ENCODE measurements around the gene C22orf39.
"Not testable (repeated sequence)": the region's sequence is repeated elsewhere in the genome, so short reads cannot be mapped to it uniquely, and the experiment has no call there.

The C22orf39 gene

DNA sequence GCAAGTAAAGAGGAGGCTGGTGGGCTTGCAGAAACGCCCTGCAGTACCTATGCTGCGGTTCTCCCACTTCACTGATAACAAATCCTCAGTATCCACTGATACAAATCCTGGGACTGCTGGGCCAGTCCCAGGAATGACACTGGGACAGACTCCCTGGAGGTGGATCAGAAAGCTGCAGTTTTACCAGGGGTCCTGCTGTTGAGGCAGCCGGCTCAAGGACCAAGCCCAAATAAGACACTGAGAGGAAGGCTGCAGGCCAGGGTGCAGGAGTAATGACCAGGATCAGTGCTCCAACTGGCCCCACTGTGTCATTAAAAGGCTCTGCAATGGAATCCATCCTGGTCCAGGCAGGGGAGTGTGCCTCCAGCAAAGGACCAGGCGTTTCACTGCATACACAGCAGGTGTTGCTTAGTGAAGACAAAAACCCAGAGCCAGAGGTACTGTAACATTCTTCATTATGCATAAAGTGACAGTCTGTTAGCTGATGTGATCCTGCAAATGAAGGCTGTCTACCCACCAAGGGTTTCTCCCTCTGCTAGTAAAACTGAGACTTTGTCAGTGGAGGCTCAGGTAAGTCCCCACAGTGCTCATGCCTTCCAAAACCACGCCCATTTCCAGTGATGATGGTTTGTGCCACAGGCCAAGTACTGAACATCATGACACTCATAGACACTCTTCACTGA, 1.4 kb upstream of the C22orf39 start:
- peaks cover 2% of the 10 kb centered on the region; the same call in 1 of the 2 replicates for H3K4me1 ChIP-seq (ENCODE audit: insufficient read depth, low read length)
- no peaks in the 10 kb centered on the region for H3K9me3 ChIP-seq (ENCODE audit: insufficient read depth, low read depth, low read length)
- H3K27me3 ChIP-seq (ENCODE audit: insufficient read depth, low read length): peaks cover 10% of the 10 kb centered on the region
- H3K36me3 ChIP-seq (ENCODE audit: insufficient read depth, low read depth, low read length): peaks cover 62% of the 10 kb centered on the region
- no peak overlapping the region for H3K9ac ChIP-seq (ENCODE audit: low read depth, low read length)
- peak overlapping the region; percentile 87 for H3K4me3 ChIP-seq (ENCODE audit: low read length)
- no peak overlapping the region for H3K27ac ChIP-seq (ENCODE audit: low read length)

DNA sequence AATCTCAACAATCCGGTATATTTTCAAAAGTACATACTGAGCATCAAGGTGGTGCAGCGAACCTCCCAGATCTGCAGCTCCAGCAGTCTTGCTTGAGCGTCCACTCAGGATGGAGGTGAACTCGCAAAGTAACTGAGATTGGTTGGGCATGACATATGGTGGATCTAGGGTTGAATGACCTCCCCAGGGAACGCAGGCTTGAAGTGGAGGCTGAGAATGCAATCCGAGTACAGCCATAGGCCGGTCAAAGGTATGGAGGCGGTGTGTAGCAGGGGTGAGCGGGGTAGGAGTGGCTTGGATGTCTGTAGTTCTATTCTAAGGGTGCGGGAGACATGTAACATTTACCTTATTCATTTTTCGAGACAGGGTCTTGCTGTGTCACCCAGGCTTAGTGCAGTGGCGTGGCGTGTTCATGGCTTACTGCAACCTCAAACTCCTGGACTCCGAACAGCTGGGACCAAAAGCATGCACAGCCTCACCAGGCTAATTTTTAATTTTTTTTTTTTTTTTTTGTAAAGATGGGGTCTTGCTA, 631 bp upstream of the C22orf39 start:
- Histone ChIP-seq H3K4me1 (ENCODE audit: insufficient read depth, low read length) (peaks cover 2% of the 10 kb centered on the region; the same call in 1 of the 2 replicates), H3K9me3 (ENCODE audit: insufficient read depth, low read depth, low read length) (no peaks in the 10 kb centered on the region), H3K27me3 (ENCODE audit: insufficient read depth, low read length) (peaks cover 10% of the 10 kb centered on the region), H3K27ac (ENCODE audit: low read length) (peak overlapping the region; percentile 24), H3K4me3 (ENCODE audit: low read length) (peak overlapping the region; percentile 87), H3K9ac (ENCODE audit: low read depth, low read length) (peak overlapping the region; percentile 88), H3K36me3 (ENCODE audit: insufficient read depth, low read depth, low read length) (peaks cover 62% of the 10 kb centered on the region)

DNA sequence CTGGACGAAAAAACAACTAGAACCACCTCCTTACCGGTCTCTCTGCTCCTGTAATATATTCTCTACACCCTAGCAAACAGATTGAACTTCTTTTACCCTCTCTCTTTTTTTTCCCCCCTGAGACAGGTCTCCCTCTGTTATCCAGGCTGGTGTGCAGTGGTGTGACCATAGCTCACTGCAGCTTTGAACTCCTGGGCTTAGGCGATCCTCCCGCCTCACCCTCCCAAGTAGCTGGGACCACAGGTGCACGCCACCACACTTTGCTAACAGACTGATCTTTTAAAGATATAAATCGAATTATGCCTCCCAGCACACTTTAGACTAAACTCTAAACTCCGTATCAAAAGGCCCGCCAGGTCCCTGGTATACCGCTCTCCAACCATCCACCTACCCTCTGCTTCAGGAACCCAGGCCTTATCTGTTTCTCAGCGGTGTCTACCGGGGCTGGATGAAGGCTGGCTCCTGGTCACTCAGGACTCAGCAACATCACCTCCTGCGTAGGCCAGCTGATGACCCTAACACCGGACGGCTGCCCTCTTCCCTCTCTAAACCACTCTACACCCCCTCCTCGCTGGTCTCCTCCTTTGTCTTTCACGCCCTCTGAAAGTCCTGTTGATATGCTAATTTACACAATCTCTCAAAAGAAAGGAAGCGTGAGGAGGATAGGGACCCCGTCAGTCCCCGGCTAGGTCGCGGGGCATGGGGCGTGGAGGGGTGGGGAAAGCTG, 745 bp downstream of the C22orf39 start:
- H3K4me3 ChIP-seq (ENCODE audit: low read length): peak overlapping the region; percentile 87
- H3K9me3 ChIP-seq (ENCODE audit: insufficient read depth, low read depth, low read length): no peaks in the 10 kb centered on the region
- H3K36me3 ChIP-seq (ENCODE audit: insufficient read depth, low read depth, low read length): peaks cover 50% of the 10 kb centered on the region
- peak overlapping the region; percentile 88 for H3K9ac ChIP-seq (ENCODE audit: low read depth, low read length)
- H3K4me1 ChIP-seq (ENCODE audit: insufficient read depth, low read length): peaks cover 2% of the 10 kb centered on the region; the same call in 1 of the 2 replicates
- peaks cover 10% of the 10 kb centered on the region for H3K27me3 ChIP-seq (ENCODE audit: insufficient read depth, low read length)
- no peak overlapping the region for H3K27ac ChIP-seq (ENCODE audit: low read length)

DNA sequence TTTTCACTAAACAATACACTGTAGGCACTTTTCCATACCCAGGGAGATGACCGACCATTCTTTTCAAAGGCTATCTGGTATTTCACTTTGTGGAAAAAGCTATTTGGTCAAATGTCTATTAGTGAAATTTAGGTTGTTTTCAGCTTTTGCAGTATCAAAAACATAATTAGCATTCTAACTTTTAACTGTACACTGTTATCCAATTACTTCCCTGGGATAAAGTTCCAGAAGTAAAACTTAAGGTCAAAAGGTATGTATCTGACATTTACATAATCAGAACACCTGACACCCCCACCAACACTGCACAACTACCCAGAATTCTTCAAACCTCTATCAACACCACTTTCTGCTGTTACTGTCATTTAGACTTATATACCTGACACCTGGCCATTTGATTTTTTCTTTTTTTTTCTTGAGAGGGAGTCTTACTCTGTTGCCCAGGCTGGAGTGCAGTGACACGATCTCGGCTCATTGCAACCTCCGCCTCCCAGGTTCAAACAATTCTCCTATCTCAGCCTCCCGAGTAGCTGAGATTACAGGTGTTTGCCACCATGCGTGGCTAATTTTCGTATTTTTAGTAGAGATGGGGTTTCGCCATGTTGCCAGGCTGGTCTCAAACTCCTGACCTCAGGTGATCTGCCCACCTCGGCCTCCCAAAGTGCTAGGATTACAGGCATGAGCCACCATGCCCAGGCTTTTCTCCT, 2.1 kb downstream of the C22orf39 start:
- not testable (repeated sequence) for H3K9ac ChIP-seq (ENCODE audit: low read depth, low read length); H3K27ac ChIP-seq (ENCODE audit: low read length); H3K9me3 ChIP-seq (ENCODE audit: insufficient read depth, low read depth, low read length); H3K4me1 ChIP-seq (ENCODE audit: insufficient read depth, low read length); H3K4me3 ChIP-seq (ENCODE audit: low read length)
- H3K36me3 ChIP-seq (ENCODE audit: insufficient read depth, low read depth, low read length): peaks cover 37% of the 10 kb centered on the region
- H3K27me3 ChIP-seq (ENCODE audit: insufficient read depth, low read length): peaks cover 10% of the 10 kb centered on the region

DNA sequence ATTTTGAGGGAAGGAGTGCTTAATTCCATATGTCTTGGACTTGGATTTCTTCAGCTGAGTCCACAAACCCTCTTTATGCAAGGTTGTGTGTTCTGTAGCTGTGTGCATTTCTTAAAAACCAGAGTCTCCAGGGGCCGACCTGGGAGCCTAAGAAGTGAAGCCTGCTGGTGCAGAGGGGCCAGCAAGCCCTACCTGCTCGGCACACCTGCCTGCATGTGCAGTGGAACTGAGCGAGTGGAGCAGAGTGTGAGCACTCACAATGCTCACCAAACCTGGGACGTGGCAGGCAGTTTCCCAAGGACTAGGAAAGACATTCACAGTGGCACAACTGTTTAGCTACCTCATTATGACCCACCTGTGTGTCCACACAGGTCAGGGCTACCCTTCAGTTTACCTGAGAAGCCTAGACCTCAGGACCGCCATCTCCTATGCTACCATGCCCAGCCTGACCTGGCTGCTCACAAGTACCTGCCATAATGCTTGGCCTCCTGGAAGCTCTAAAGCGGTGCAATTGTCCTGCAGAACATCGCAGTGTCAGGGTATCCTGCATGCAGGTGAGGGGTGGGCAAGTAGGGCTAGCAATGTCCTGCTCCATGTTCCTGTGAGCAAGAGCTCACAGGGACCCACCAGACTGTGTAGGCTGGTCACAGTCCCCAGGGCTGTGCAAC, 3.8 kb downstream of the C22orf39 start:
- Histone ChIP-seq H3K27me3 (ENCODE audit: insufficient read depth, low read length) (peaks cover 10% of the 10 kb centered on the region), H3K4me3 (ENCODE audit: low read length) (no peak overlapping the region), H3K4me1 (ENCODE audit: insufficient read depth, low read length) (peaks cover 2% of the 10 kb centered on the region; the same call in 1 of the 2 replicates), H3K36me3 (ENCODE audit: insufficient read depth, low read depth, low read length) (peaks cover 25% of the 10 kb centered on the region), H3K9ac (ENCODE audit: low read depth, low read length) (no peak overlapping the region), H3K27ac (ENCODE audit: low read length) (no peak overlapping the region), H3K9me3 (ENCODE audit: insufficient read depth, low read depth, low read length) (no peaks in the 10 kb centered on the region)

DNA sequence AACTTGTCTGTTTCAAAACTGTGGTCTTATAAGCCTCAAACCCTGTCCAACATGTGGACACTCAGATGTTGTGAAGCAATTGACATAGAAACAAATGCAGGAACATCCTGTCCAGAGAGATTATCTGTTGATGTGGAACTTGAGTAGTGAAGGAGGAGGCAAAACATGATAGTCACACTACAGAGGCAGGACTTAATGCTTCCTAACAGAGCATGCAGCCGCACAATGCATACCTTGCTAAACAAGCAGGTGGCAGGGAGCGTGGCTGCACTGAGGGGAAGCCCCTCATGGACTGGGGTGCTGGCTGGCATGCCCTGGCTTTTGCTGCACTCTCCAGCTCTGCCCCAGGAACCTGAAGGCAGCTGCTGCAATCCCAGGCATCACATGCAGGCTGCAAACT, 5.3 kb downstream of the C22orf39 start:
- no peaks in the 10 kb centered on the region for H3K9me3 ChIP-seq (ENCODE audit: insufficient read depth, low read depth, low read length)
- H3K4me3 ChIP-seq (ENCODE audit: low read length): no peak overlapping the region
- no peaks in the 10 kb centered on the region; the same call in 1 of the 2 replicates for H3K4me1 ChIP-seq (ENCODE audit: insufficient read depth, low read length)
- peaks cover 25% of the 10 kb centered on the region for H3K36me3 ChIP-seq (ENCODE audit: insufficient read depth, low read depth, low read length)
- peaks cover 10% of the 10 kb centered on the region for H3K27me3 ChIP-seq (ENCODE audit: insufficient read depth, low read length)
- H3K9ac ChIP-seq (ENCODE audit: low read depth, low read length): no peak overlapping the region
- H3K27ac ChIP-seq (ENCODE audit: low read length): no peak overlapping the region

DNA sequence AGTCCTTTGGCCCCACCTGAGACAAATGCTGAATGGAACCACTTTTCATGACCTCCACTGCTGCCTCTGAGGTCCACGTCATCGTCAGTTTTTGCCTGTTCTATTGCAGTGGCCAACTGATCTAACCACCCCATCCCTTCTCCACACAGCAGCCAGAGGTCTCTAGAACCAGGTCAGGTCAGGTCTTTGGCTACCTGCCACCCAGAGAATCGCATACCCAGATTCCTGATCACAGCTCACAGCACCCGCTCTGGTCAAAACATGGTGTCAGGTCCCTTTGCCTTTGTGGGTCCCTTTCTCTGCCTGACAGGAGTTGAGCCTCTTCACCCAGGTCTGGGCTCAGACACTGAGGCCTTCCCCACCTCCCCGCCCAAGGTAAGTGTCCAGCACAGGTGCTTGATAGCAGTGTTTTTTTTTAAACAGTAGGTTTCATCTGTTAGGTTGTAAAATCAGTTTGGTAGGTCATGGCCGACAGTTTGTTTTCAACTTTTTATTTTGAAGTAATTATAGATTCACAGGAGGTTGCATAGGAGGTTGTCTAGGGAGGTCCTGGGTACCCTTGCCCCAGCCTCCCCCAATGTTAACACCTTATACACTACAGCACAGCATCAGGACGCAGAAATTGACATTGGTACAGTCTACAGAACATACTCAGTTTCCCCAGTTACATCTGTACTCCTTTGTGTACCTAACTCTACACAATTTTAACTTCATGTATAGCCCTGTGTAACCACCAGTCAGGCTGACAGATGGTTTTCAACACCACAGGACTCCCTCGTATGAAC, 6.9 kb downstream of the C22orf39 start:
- Histone ChIP-seq H3K4me3 (ENCODE audit: low read length) (no peak overlapping the region), H3K9me3 (ENCODE audit: insufficient read depth, low read depth, low read length) (no peaks in the 10 kb centered on the region), H3K27ac (ENCODE audit: low read length) (no peak overlapping the region), H3K9ac (ENCODE audit: low read depth, low read length) (no peak overlapping the region), H3K27me3 (ENCODE audit: insufficient read depth, low read length) (no peaks in the 10 kb centered on the region), H3K36me3 (ENCODE audit: insufficient read depth, low read depth, low read length) (peaks cover 32% of the 10 kb centered on the region), H3K4me1 (ENCODE audit: insufficient read depth, low read length) (no peaks in the 10 kb centered on the region)

DNA sequence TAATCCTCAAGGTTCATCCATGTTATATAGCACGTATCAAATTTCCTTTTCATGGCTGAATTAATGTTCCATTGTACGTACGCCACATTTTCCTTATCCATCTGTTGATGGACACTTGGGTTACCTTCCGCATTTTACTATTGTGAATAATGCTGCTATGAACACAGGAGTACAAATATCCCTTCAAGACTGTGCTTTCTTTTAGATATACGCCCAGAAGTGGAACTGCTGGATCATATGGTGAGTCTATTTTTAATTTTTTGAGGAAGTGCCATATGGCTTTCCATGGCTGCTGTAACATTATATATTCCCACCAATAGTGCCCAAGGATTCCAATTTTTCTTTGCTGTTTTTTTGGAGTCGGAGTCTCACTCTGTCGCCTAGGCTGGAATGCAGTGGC, 9.2 kb downstream of the C22orf39 start:
- H3K27me3 ChIP-seq (ENCODE audit: insufficient read depth, low read length): no peaks in the 10 kb centered on the region
- H3K9ac ChIP-seq (ENCODE audit: low read depth, low read length): no peak overlapping the region
- no peaks in the 10 kb centered on the region for H3K9me3 ChIP-seq (ENCODE audit: insufficient read depth, low read depth, low read length)
- no peak overlapping the region for H3K27ac ChIP-seq (ENCODE audit: low read length)
- no peak overlapping the region for H3K4me3 ChIP-seq (ENCODE audit: low read length)
- peaks cover 23% of the 10 kb centered on the region for H3K36me3 ChIP-seq (ENCODE audit: insufficient read depth, low read depth, low read length)
- no peaks in the 10 kb centered on the region for H3K4me1 ChIP-seq (ENCODE audit: insufficient read depth, low read length)

DNA sequence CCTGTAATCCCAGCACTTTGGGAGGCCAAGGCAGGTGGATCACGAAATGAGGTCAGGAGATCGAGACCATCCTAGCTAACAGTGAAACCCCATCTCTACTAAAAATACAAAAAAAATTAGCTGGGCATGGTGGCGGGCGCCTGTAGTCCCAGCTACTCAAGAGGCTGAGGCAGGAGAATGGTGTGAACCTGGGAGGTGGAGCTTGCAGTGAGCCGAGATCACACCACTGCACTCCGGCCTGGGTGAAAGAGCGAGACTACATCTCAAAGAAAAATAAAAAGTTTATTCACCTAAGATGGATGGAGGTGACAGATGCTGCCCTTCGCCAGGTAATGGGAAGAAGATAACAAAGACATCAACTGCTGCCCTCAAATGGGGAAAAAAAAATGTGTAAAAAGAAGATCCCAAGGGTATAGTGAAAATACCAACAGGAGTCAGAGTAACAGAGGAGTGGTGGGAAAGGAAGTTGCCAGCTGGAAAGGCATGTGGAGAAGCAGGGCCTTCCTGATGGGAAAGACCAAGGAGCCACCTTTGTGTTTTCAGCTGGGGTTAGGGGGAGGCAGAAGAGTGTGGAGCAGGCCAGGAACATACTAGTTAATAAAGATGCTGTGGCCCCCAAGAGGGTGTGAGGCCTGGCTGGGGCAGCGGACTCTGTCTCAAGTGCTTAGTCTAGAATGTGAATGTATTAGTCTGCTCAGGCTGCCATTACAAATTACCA, 10.9 kb downstream of the C22orf39 start:
- H3K27me3 ChIP-seq (ENCODE audit: insufficient read depth, low read length); H3K27ac ChIP-seq (ENCODE audit: low read length); H3K9me3 ChIP-seq (ENCODE audit: insufficient read depth, low read depth, low read length); H3K4me1 ChIP-seq (ENCODE audit: insufficient read depth, low read length); H3K4me3 ChIP-seq (ENCODE audit: low read length); H3K9ac ChIP-seq (ENCODE audit: low read depth, low read length): not testable (repeated sequence)
- peaks cover 20% of the 10 kb centered on the region; the same call in 1 of the 2 replicates for H3K36me3 ChIP-seq (ENCODE audit: insufficient read depth, low read depth, low read length)

DNA sequence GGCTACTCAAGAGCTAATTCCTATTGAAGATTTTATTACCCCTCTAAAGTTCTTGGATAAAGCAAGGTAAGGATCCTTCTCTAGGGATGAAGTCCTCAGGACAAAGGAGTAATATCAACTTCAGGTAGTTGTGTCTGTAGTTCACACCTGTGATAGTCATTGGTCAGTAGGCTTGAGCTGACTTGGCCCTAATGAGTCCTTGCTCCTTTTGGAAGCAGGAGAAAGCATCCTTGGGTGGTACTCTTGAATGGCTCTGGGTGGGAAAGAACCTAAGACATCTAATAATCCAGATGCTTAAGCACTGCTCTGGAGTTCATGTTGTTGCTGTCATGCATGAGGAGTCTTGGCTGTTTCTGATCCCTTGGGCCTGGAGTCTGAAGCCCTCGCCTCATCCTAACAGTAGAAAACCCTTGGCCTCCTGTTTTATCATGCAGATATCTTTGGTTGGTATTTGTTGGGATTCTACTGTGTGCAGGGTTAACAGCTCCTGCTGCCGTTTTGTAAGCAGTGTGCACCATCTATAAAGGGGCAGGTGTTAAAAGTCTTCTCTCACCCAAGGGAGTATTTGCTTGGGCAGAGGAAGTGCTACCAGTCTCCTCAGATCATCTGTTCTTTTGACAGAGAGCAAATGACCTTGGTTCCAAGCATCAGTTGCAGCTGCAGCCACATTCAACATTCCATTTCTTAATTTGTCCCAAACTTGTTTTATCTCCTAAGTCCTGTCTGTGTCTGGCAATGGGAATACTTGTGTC, 12.5 kb downstream of the C22orf39 start:
- H3K4me3 ChIP-seq (ENCODE audit: low read length): no peak overlapping the region
- H3K4me1 ChIP-seq (ENCODE audit: insufficient read depth, low read length): peaks cover 4% of the 10 kb centered on the region; the same call in 1 of the 2 replicates
- no peak overlapping the region for H3K9ac ChIP-seq (ENCODE audit: low read depth, low read length)
- peaks cover 21% of the 10 kb centered on the region; the same call in 1 of the 2 replicates for H3K36me3 ChIP-seq (ENCODE audit: insufficient read depth, low read depth, low read length)
- no peak overlapping the region for H3K27ac ChIP-seq (ENCODE audit: low read length)
- no peaks in the 10 kb centered on the region for H3K9me3 ChIP-seq (ENCODE audit: insufficient read depth, low read depth, low read length)
- no peaks in the 10 kb centered on the region for H3K27me3 ChIP-seq (ENCODE audit: insufficient read depth, low read length)

All from iPS-20b (cell line).